ENCODE measurements around the gene BCAR3.

The BCAR3 gene

DNA sequence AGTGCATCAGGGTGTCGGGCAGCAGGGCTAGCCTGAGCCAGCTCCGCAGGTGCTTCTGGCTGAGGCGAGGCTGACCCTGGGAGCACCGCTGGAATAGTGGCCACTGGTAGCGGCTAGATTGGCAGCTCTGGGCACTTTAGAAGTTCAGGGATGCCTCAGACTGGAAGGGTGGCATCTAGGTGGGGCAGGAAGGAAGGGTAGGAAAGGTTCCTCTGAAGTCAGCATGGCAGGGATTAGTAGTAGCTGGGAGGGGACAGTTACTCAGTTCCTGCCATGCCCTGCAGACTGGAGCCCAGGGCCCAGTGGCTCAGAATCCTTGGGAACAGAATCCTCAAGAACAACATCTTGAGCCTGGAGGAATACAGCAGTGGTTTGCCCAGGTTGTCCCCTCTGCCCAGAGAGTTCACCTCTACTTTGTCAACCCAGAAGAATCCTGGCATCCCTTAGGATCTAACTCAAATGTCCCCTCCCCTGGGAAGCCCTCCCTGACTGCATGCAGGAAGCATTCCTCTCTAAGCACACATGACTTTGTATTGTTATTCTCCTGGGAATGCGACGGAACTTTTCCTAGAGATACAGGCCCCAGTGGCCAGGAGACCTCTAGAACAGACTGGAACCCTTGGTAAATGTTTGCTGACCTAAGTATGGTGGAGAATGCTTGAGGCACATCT, 39.5 kb upstream of the BCAR3 start:
- no peak overlapping the region for H3K4me2 ChIP-seq (ENCODE audit: low read length)
- H3K4me1 ChIP-seq, result peaks cover 5% of the 10 kb centered on the region
- no peaks in the 10 kb centered on the region for H3K79me2 ChIP-seq
- no peak overlapping the region for H2AFZ ChIP-seq
- no peaks in the 10 kb centered on the region for H3K27me3 ChIP-seq (ENCODE audit: control insufficient read depth, insufficient read depth, low read length)
- H3K4me3 ChIP-seq (ENCODE audit: low read depth, low read length), result no peak overlapping the region
- no peak overlapping the region for H3K27ac ChIP-seq
- H3K36me3 ChIP-seq (ENCODE audit: control insufficient read depth, insufficient read depth, low read length), result no peaks in the 10 kb centered on the region
- H3K9ac ChIP-seq, result no peak overlapping the region
- TF ChIP-seq, protein P1, sequence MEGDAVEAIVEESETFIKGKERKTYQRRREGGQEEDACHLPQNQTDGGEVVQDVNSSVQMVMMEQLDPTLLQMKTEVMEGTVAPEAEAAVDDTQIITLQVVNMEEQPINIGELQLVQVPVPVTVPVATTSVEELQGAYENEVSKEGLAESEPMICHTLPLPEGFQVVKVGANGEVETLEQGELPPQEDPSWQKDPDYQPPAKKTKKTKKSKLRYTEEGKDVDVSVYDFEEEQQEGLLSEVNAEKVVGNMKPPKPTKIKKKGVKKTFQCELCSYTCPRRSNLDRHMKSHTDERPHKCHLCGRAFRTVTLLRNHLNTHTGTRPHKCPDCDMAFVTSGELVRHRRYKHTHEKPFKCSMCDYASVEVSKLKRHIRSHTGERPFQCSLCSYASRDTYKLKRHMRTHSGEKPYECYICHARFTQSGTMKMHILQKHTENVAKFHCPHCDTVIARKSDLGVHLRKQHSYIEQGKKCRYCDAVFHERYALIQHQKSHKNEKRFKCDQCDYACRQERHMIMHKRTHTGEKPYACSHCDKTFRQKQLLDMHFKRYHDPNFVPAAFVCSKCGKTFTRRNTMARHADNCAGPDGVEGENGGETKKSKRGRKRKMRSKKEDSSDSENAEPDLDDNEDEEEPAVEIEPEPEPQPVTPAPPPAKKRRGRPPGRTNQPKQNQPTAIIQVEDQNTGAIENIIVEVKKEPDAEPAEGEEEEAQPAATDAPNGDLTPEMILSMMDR (IDR thresholded peaks at IDR 0.05), result no peak
- H3K9me3 ChIP-seq (ENCODE audit: control insufficient read depth, low read length), result no peaks in the 10 kb centered on the region

GRCh38 chr1:93717640-93718039, 36.0 kb upstream of the BCAR3 start:
- H3K27me3 ChIP-seq (ENCODE audit: control insufficient read depth, insufficient read depth, low read length), result no peaks in the 10 kb centered on the region
- H3K4me1 ChIP-seq, result peaks cover 4% of the 10 kb centered on the region
- H2AFZ ChIP-seq, result no peak overlapping the region
- H3K9ac ChIP-seq, result no peak overlapping the region
- H3K27ac ChIP-seq, result no peak overlapping the region
- no peaks in the 10 kb centered on the region for H3K79me2 ChIP-seq
- no peaks in the 10 kb centered on the region for H3K9me3 ChIP-seq (ENCODE audit: control insufficient read depth, low read length)
- H3K4me2 ChIP-seq (ENCODE audit: low read length), result no peak overlapping the region
- H3K36me3 ChIP-seq (ENCODE audit: control insufficient read depth, insufficient read depth, low read length), result no peaks in the 10 kb centered on the region
- TF ChIP-seq, protein P1 (IDR thresholded peaks at IDR 0.05), result no peak
- H3K4me3 ChIP-seq (ENCODE audit: low read depth, low read length), result no peak overlapping the region

DNA sequence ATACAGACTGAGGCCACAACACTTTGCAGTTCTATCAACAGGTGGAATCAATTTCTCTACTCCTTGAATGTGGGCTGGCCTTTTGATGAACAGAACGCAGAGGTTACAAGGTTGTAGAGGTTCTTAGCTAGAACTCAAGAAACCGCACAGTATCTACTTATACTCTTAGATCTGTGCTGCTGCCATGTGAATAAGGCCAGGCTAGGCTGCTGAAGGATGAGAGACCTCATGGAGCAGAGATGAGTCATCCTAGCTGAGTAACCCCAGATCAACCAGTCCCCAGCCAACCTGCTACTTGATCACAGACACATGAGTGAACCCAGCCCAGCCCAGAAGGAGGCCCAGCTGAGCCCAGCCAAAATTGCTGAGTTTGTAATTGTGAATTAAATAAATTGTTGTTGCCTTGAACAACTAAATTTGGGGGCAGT, 35.3 kb upstream of the BCAR3 start:
- H3K36me3 ChIP-seq (ENCODE audit: control insufficient read depth, insufficient read depth, low read length), result no peaks in the 10 kb centered on the region
- H3K4me3 ChIP-seq (ENCODE audit: low read depth, low read length), result no peak overlapping the region
- no peaks in the 10 kb centered on the region for H3K4me1 ChIP-seq
- no peak overlapping the region for H3K4me2 ChIP-seq (ENCODE audit: low read length)
- no peaks in the 10 kb centered on the region for H3K9me3 ChIP-seq (ENCODE audit: control insufficient read depth, low read length)
- H3K79me2 ChIP-seq, result no peaks in the 10 kb centered on the region
- no peaks in the 10 kb centered on the region for H3K27me3 ChIP-seq (ENCODE audit: control insufficient read depth, insufficient read depth, low read length)
- H3K9ac ChIP-seq, result no peak overlapping the region
- H2AFZ ChIP-seq, result no peak overlapping the region
- TF ChIP-seq, protein P1 (IDR thresholded peaks at IDR 0.05), result no peak
- H3K27ac ChIP-seq, result no peak overlapping the region

DNA sequence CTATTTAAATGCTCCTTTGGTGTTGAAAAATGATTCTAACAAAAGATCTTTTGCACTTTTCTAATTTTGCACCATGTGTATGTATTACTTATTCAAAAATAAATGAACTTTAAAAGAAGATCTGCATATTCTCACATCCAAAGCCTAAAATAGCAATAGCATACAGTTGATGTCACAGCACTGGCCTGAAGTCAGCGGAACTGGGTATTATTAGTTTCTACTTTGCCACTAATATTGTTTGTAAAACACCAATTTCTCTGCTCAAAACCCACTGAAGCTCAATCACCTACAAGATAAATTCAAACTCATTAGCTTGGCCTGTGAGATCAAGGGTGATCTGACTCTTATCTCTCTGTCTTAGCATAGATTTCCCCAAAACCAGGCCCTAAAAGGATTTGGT, 34.5 kb upstream of the BCAR3 start:
- H3K4me3 ChIP-seq (ENCODE audit: low read depth, low read length), result no peak overlapping the region
- TF ChIP-seq, protein P1 (IDR thresholded peaks at IDR 0.05), result no peak
- H3K9me3 ChIP-seq (ENCODE audit: control insufficient read depth, low read length), result no peaks in the 10 kb centered on the region
- H2AFZ ChIP-seq, result no peak overlapping the region
- H3K27ac ChIP-seq, result no peak overlapping the region
- no peak overlapping the region for H3K9ac ChIP-seq
- H3K4me1 ChIP-seq, result no peaks in the 10 kb centered on the region
- H3K79me2 ChIP-seq, result no peaks in the 10 kb centered on the region
- H3K4me2 ChIP-seq (ENCODE audit: low read length), result no peak overlapping the region
- H3K36me3 ChIP-seq (ENCODE audit: control insufficient read depth, insufficient read depth, low read length), result no peaks in the 10 kb centered on the region
- H3K27me3 ChIP-seq (ENCODE audit: control insufficient read depth, insufficient read depth, low read length), result no peaks in the 10 kb centered on the region

GRCh38 chr1:93715529-93716126, 34.0 kb upstream of the BCAR3 start:
- Histone ChIP-seq H3K27ac (no peak overlapping the region), H3K79me2 (no peaks in the 10 kb centered on the region), H3K36me3 (ENCODE audit: control insufficient read depth, insufficient read depth, low read length) (no peaks in the 10 kb centered on the region), H3K9me3 (ENCODE audit: control insufficient read depth, low read length) (no peaks in the 10 kb centered on the region), H3K4me3 (ENCODE audit: low read depth, low read length) (no peak overlapping the region), H3K4me2 (ENCODE audit: low read length) (no peak overlapping the region), H3K4me1 (no peaks in the 10 kb centered on the region), H2AFZ (no peak overlapping the region), H3K9ac (no peak overlapping the region), H3K27me3 (ENCODE audit: control insufficient read depth, insufficient read depth, low read length) (no peaks in the 10 kb centered on the region)
- TF ChIP-seq, protein P1 (IDR thresholded peaks at IDR 0.05), result no peak
